KBM-7 (cell line): ENCODE measurements around the gene MEPCE.
"Not testable (repeated sequence)": the region's sequence is repeated elsewhere in the genome, so short reads cannot be mapped to it uniquely, and the experiment has no call there.

Experiments
- DNase-seq: peaks from one replicate; pipeline ENCODE4 v3.0.0-alpha.2; 2015
- in situ Hi-C: fragments of 300-500 bp; cut with MboI; formaldehyde crosslinking; loops from 2 replicates; pipeline ENCODE4 v1.14.3; 2020; ENCODE audit warnings: low sequenced_read_pairs, low pct_unique_long_range_greater_than_20kb, mixed read lengths

The MEPCE gene, protein sequence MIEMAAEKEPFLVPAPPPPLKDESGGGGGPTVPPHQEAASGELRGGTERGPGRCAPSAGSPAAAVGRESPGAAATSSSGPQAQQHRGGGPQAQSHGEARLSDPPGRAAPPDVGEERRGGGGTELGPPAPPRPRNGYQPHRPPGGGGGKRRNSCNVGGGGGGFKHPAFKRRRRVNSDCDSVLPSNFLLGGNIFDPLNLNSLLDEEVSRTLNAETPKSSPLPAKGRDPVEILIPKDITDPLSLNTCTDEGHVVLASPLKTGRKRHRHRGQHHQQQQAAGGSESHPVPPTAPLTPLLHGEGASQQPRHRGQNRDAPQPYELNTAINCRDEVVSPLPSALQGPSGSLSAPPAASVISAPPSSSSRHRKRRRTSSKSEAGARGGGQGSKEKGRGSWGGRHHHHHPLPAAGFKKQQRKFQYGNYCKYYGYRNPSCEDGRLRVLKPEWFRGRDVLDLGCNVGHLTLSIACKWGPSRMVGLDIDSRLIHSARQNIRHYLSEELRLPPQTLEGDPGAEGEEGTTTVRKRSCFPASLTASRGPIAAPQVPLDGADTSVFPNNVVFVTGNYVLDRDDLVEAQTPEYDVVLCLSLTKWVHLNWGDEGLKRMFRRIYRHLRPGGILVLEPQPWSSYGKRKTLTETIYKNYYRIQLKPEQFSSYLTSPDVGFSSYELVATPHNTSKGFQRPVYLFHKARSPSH

DNA sequence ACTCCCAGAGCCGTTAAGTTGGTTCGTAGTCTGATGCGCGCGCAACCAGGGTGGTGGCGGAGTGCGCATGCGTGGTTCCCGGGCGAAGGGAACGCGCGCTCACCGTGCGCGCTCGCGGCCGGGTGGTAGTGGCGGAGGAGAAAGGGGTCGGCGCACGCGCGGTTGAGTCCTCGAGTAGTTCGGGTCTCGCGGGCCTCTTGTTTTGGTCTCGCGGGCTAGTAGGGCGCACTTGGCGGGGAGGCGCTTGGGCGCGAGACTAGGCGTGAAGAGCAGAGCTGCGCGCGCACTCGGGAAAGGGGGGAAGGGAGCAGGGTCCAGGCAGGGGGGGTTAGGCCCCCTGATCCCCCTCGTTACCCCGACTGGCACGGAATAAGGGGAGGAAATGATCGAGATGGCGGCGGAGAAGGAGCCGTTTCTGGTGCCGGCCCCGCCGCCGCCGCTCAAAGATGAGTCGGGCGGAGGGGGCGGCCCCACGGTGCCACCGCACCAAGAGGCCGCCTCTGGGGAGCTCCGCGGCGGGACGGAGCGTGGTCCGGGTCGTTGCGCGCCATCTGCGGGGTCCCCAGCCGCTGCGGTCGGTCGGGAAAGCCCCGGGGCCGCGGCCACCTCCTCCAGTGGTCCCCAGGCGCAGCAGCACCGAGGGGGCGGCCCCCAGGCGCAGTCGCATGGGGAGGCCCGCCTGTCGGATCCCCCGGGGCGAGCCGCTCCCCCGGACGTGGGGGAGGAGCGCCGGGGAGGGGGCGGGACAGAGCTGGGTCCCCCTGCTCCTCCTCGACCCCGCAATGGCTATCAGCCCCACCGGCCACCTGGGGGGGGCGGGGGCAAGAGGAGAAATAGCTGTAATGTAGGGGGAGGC, at the start of gene MEPCE:
MEPCE (plus strand) TSS at position 195 of the 856 bp plus-strand sequence; CDS start at position 383, 188 bp downstream.
- in situ Hi-C loops: no loop called here
- DNase-seq: peak; percentile 96

DNA sequence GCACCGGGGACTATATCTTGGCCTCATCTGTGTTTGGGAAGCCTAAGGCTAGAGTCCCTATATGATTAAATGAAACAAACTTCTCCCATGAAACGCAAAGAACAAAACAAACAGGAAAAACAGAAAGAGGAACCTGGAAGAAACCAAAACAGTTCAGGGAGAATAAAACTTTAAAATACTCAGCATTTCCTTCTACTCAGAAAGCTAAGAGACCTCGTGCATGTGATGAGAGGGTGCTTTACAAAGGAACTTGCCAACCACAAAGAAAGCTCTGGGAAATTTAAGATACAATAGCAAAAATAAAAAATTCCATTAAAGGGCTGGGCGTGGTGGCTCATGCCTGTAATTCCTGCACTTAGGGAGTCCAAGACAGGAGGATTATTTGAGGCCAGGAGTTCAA, 49.4 kb upstream of the MEPCE start:
- DNase-seq: no peak

DNA sequence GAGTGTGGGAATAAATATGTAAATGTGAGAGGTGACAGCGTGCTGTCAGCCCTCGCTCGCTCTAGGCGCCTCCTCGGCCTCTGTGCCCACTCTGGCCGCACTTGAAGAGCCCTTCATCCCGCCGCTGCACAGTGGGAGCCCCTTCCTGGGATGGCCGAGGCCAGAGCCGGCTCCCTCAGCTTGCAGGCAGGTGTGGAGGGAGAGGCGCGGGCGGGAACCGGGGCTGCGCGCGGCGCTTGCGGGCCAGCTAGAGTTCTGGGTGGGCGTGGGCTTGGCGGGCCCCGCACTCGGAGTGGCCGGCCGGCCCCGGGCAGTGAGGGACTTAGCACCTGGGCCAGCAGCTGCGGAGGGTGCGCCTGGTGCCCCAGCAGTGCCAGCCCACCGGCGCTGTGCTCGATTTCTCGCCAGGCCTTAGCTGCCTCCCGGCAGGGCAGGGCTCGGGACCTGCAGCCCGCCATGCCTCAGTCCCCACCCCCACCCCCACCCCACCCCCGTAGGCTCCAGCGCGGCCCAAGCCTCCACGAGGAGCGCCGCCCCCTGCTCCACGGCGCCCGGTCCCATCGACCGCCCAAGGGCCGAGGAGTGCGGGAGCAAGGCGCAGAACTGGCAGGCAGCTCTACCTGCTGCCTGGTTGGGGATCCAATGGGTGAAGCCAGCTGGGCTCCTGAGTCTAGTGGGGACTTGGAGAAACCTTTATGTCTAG, 47.9 kb upstream of the MEPCE start:
- DNase-seq, in situ Hi-C loops: not testable (repeated sequence)

More for the DNA sequence above, 49.4 kb upstream of the MEPCE start:
- in situ Hi-C loops: no loop called here

DNA sequence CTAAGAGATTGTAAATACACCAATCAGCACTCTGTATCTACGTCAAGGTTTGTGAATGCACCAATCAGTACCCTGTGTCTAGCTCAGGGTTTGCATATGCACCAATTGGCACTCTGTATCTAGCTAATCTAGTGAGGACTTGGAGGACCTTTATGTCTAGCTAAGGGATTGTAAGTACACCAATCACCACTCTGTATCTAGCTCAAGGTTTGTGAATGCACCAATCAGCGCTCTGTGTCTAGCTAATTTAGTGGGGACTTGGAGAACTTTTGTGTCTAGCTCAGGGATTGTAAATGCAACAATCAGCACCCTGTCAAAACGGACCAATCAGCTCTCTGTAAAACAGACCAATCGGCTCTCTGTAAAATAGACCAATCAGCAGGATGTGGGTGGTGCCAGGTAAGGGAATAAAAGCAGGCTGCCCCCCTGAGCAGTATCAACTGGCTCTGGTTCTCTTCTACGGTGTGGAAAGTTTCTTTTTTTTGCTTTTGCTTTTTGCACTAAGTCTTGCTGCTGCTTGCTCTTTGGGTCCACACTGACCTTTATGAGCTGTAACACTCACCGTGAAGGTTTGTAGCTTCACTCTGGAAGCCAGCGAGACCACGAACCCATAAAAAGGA, 47.3 kb upstream of the MEPCE start:
- in situ Hi-C loops, DNase-seq: not testable (repeated sequence)

DNA sequence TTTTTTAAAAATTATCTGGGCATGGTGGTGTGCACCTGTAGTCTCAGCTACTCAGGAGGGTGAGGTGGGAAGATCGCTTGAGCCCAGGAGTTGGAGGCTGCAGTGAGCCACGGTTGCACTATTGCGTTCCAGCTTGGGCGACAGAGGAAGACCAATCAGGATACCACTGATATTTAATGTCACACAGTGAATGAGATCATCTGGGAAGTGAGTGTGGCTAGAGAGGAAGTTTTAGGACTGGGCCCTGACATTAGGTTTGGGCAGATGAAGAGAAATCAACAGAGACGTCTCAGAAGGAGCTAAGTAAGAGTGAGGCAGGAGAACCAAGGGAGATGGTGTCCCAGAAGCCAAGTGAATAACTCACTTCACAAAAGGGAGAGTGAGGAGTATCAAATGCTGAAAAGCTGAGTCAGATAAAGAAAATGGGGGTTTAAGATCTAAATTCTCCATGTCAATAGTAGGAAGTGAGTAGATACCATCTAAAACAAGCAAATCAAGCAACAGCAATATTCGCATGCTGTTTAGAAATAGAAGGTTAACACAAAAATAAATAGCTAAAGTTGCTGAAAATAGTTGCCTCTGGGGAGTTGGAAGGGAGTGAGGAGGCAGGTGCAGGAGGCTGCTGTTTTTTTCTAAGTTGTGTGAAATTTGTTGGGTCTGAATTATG, 44.9 kb upstream of the MEPCE start:
- in situ Hi-C loops: no loop called here
- no peak for DNase-seq

GRCh38 chr7:100386940-100387339, 42.7 kb upstream of the MEPCE start:
- no peak for DNase-seq
- in situ Hi-C loops: no loop called here

DNA sequence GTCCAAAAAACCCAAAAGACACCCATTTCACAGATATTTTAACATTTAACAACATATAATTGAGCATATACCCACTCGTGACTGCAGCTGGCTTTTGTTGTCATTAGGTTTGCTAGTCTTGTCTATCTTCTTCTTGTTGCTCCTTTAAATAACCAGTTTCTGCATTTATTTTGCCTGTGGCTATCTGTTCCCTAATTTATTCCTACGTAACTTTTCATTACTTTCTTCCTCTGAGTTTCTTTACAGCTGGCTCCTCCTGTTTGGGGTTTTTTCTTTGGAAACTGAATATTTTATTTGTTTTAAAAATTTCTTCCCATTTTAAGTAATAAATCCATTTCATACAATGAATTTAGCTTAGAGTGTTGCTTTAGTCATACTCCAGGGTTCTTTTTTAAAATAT, 41.9 kb upstream of the MEPCE start:
- DNase-seq: no peak
- in situ Hi-C loops: no loop called here

GRCh38 chr7:100389437-100390088, 40.1 kb upstream of the MEPCE start:
- DNase-seq: no peak
- in situ Hi-C loops: no loop called here

DNA sequence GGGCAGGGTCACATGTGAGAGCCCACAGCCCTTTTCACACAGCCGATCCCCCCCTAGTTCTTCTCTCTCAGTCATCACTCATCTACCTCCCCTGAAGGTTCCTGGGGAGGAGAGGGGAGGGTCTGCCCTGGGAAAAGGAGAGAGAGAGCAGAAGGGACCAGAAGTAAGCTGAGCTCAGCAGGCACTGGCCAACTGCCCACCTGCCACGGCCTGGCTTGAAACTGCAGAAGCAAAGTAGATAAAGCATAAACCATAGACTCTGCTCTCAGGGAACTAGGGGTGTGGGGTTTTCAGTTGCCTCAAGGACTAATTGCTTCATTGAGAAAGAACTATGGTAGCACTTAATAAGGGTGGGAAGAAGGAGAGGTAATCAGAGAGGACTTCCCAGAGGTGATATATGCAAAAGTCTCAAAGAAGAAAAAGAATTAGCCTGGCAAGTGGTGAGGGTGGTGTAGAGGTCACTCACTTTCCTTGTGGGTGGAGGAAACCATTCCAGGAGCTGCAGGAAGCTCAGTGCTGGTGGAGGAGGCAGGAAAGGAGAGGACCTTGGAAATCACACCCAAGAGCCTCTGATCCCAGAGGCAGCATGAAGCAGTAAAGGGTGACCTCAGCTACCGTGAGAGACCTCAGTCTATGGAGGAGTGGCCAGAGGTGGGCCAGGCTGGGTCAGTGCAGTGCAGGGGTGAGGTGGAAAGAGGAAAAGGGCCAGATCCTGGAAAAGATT, 39.2 kb upstream of the MEPCE start:
- in situ Hi-C loops: no loop called here

DNA sequence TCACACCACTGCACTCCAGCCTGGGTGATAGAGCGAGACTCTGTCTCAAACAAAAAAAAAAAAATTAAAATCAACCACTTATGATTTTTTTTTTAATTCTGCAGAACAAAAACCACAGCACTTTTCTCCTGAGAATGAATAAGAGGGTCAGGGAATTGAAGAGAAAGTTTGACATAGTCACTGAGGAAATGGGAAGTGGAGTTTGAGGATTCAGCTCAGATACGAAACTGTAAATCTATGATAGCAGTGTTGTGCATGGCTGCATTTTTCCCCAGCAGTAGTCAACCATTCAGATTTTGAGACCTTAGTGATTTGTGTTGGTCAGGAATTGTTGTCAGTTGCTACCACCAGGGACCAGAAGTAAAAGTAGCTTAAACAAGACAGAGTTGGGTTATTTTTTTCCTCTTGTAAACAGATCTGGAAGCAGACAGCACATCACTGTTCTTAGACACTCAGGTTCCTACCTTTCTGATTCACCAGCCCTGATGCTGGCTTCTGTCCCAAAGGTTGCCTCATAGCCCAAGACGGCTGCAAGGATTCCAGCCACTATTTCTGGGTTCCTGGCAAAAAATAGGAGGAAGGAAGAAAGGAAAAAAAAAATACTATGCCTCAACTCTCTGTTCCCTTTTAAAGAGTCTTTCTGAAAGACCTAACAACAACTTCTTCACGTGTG, 36.3 kb upstream of the MEPCE start:
- in situ Hi-C loops: no loop called here
- no peak for DNase-seq

More for the DNA sequence above, 39.2 kb upstream of the MEPCE start:
- DNase-seq: no peak

- in situ Hi-C loops: no loop called here
- no peak for DNase-seq
Measured at GRCh38 chr7:100394077-100394476, 35.6 kb upstream of the MEPCE start.

DNA sequence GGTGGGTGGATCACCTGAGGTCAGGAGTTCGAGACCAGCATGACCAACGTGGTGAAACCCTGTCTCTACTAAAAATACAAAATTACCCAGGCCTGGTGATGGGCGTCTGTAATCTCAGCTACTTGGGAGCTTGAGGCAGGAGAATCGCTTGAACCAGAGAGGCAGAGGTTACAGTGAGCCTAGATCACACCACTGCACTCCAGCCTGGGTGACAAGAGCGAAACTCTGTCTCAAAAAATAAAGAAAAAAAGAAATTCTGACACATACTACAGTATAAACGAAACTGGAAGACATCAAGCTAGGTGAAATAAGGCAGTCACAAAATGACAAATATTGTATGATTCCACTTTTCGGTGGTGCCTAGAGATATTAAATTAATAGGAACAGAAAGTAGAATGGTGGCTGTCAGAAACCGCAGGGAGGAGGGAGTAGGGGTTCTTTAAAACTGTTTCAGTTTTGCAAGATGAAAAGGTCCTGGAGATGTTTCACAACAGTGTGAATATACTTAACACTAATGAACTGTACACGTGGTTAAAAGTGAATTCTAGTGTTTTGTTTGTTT, 33.1 kb upstream of the MEPCE start:
- in situ Hi-C loops: no loop called here

GRCh38 chr7:100397315-100398081, 32.1 kb upstream of the MEPCE start:
- DNase-seq: no peak
- in situ Hi-C loops: no loop called here

More for the DNA sequence above, 33.1 kb upstream of the MEPCE start:
- peak; percentile 38 for DNase-seq

DNA sequence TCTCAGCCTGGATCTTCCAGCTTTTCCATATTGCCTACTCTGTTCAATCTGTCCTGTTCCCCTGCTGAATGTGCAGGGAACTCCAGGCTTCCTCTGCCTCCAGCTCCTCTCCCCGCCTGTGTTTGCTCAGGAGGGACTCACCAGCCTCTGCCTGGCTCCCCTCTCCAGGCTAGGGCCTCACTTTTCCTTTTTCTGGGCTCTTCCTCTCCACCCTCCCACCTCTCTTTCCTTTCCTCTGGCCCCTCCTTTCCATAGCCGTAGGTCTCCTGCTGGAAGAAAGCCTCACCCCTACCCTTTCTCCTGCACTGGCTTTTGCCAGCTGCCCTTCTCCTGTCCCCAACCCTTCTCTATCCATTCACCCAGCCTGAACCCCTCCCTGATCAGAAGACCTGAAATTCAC, 31.4 kb upstream of the MEPCE start:
- DNase-seq: no peak
- in situ Hi-C loops: no loop called here

GRCh38 chr7:100400041-100400440, 29.6 kb upstream of the MEPCE start:
- in situ Hi-C loops: no loop called here
- DNase-seq: no peak

GRCh38 chr7:100400656-100401055, 29.0 kb upstream of the MEPCE start:
- DNase-seq: peak; percentile 62
- in situ Hi-C loops: no loop called here
